PC-9 (cell line): ENCODE data around the gene TEDC2. TPM values are rescaled to one million over a fixed set of nuclear protein-coding genes. Genes with fewer than 3 reads are reported as not detected.

Source experiments
- BruUV-seq: library from RNA; stranded (reverse); fragments of 400-500 nt; replicated peaks from 2 replicates; lab custom pipeline; 2021; lab: Mats Ljungman, UMichigan
- CTCF ChIA-PET: fragments of 300-600 bp; sonication (Branson Sonifier 250); formaldehyde crosslinking; loops from one replicate; lab custom pipeline; 2022; ENCODE audit warnings: antibody characterized with exemption; lab: Charles Lee
- POLR2A ChIA-PET: fragments of 300-600 bp; sonication (Branson Sonifier 250); formaldehyde crosslinking; loops from one replicate; lab custom pipeline; 2022; ENCODE audit warnings: antibody characterized with exemption; ENCODE audit not compliant: unreplicated experiment; lab: Charles Lee
- DNase-seq, 2 experiments: peaks; one replicate each; pipeline versions ENCODE4 v3.0.0 to v3.0.0-alpha.2; 2015 to 2022; ENCODE audit warnings: mixed read lengths in 1 of 2
- H2AFZ ChIP-seq: fragments of 200-600 bp; sonication (generic); 2 replicates; pipeline ENCODE4 v1.8.1; 2017; ENCODE audit warnings: antibody characterized with exemption
- H3F3A ChIP-seq: fragments of 200-600 bp; sonication (generic); 2 replicates; pipeline ENCODE4 v1.8.1; 2017; ENCODE audit warnings: antibody characterized with exemption, mild to moderate bottlenecking, low read depth; ENCODE audit not compliant: insufficient read depth
- H3K27ac ChIP-seq: fragments of 200-600 bp; sonication (generic); 2 replicates; pipeline ENCODE4 v1.6.1; 2016; ENCODE audit warnings: mixed run types
- H3K27me3 ChIP-seq: fragments of 200-600 bp; sonication (generic); 2 replicates; pipeline ENCODE4 v1.6.1; 2016; ENCODE audit warnings: low read depth, mixed run types; ENCODE audit not compliant: insufficient read depth
- H3K36me3 ChIP-seq: fragments of 200-600 bp; sonication (generic); 2 replicates; pipeline ENCODE4 v1.6.1; 2016; ENCODE audit warnings: low read depth, mixed run types
- H3K4me1 ChIP-seq: fragments of 200-600 bp; sonication (generic); replicated peaks from 2 replicates; pipeline ENCODE4 v1.6.1; 2016; ENCODE audit warnings: mixed run types; ENCODE audit not compliant: insufficient read depth
- H3K4me2 ChIP-seq: fragments of 200-600 bp; sonication (generic); 2 replicates; pipeline ENCODE4 v1.6.1; 2017; ENCODE audit warnings: mixed run types
- H3K4me3 ChIP-seq: fragments of 200-600 bp; sonication (generic); 2 replicates; pipeline ENCODE4 v1.6.1; 2016; ENCODE audit warnings: mixed run types
- H3K79me2 ChIP-seq: fragments of 200-600 bp; sonication (generic); 2 replicates; pipeline ENCODE4 v1.6.1; 2017; ENCODE audit warnings: low read depth, mixed run types
- H3K9me2 ChIP-seq: fragments of 200-600 bp; sonication (generic); 2 replicates; pipeline ENCODE4 v1.8.1; 2017; ENCODE audit warnings: mild to moderate bottlenecking; ENCODE audit not compliant: insufficient read depth
- H3K9me3 ChIP-seq: fragments of 200-600 bp; sonication (generic); 2 replicates; pipeline ENCODE4 v1.8.1; 2016; ENCODE audit warnings: low read depth; ENCODE audit not compliant: insufficient read depth
- H4K20me1 ChIP-seq: fragments of 200-600 bp; sonication (generic); 2 replicates; pipeline ENCODE4 v1.8.1; 2017; ENCODE audit not compliant: insufficient read depth
- CTCF ChIP-seq: fragments of 200-600 bp; sonication (generic); conservative IDR thresholded peaks from 2 replicates; pipeline ENCODE4 v1.6.1; 2017; ENCODE audit warnings: mixed run types, antibody characterized with exemption, mild to moderate bottlenecking, moderate library complexity
- EZH2 ChIP-seq: fragments of 200-600 bp; sonication (generic); IDR thresholded peaks from 2 replicates; pipeline ENCODE4 v1.8.0; 2017; ENCODE audit warnings: antibody characterized with exemption, low read depth
- intact Hi-C: fragments of 100-400 bp; cut with micrococcal nuclease; formaldehyde crosslinking; loops from one replicate; pipeline ENCODE4 v1.10.0; 2022; ENCODE audit not compliant: unreplicated experiment
- total RNA-seq: library from RNA; stranded (reverse); gene quantifications from 2 replicates; pipeline ENCODE4 v1.2.3, GENCODE V29; 2021

The TEDC2 gene
- total RNA-seq, 1 experiment from 2014 or later = 26.3 TPM

GRCh38 chr16:2422123-2422867 is 37.6 kb upstream of the TEDC2 start:
- no peaks in the 10 kb centered on the region for H3K9me2 ChIP-seq
- BruUV-seq = no TSS peak
- no peak overlapping the region for H3K4me3 ChIP-seq
- no peak for DNase-seq
- no peaks in the 10 kb centered on the region for H4K20me1 ChIP-seq
- H3K27ac ChIP-seq = no peak overlapping the region
- TF ChIP-seq EZH2 (no peak), CTCF (no peak)
- intact Hi-C loops = no loop called here
- H3K9me3 ChIP-seq = no peaks in the 10 kb centered on the region
- ChIA-PET CTCF (interaction anchor here (0.7 to 0.8 kb wide), 2 partner anchors 12 to 28 kb away, joined by 3 read pairs; no protein-coding TSS in a partner anchor), POLR2A (no interaction called here)
- H3K79me2 ChIP-seq = no peaks in the 10 kb centered on the region
- H3K36me3 ChIP-seq = no peaks in the 10 kb centered on the region
- H3F3A ChIP-seq = peaks cover 4% of the 10 kb centered on the region; the same call in 1 of the 2 replicates
- H3K27me3 ChIP-seq = no peaks in the 10 kb centered on the region
- peaks cover 16% of the 10 kb centered on the region for H3K4me1 ChIP-seq
- H3K4me2 ChIP-seq = no peak overlapping the region
- no peak overlapping the region for H2AFZ ChIP-seq

GRCh38 chr16:2424061-2425007 is 35.6 kb upstream of the TEDC2 start:
- Histone ChIP-seq H4K20me1 (no peaks in the 10 kb centered on the region), H3F3A (peaks cover 13% of the 10 kb centered on the region; the same call in 1 of the 2 replicates), H3K9me2 (no peaks in the 10 kb centered on the region), H3K27ac (no peak overlapping the region), H3K79me2 (no peaks in the 10 kb centered on the region), H3K27me3 (no peaks in the 10 kb centered on the region), H3K36me3 (no peaks in the 10 kb centered on the region), H3K4me3 (no peak overlapping the region), H3K4me2 (no peak overlapping the region), H2AFZ (no peak overlapping the region), H3K9me3 (no peaks in the 10 kb centered on the region), H3K4me1 (peaks cover 28% of the 10 kb centered on the region)
- BruUV-seq = no TSS peak
- DNase-seq = no peak
- TF ChIP-seq CTCF (no peak), EZH2 (no peak)
- POLR2A ChIA-PET = no interaction called here
- intact Hi-C loops = loop anchor here (5.0 kb wide), 1 partner anchor 78 kb away; no protein-coding TSS in a partner anchor
- CTCF ChIA-PET = interaction anchor here (1.0 kb wide), 1 partner anchor 27 kb away, joined by 3 read pairs; no protein-coding TSS in a partner anchor

GRCh38 chr16:2425008-2425518 is 34.8 kb upstream of the TEDC2 start:
- Histone ChIP-seq H3K27me3 (no peaks in the 10 kb centered on the region), H3K4me3 (no peak overlapping the region), H3K27ac (no peak overlapping the region), H2AFZ (no peak overlapping the region), H4K20me1 (no peaks in the 10 kb centered on the region), H3K79me2 (peaks cover 7% of the 10 kb centered on the region), H3K4me2 (no peak overlapping the region), H3K9me2 (no peaks in the 10 kb centered on the region), H3K36me3 (no peaks in the 10 kb centered on the region), H3K9me3 (no peaks in the 10 kb centered on the region), H3F3A (peaks cover 14% of the 10 kb centered on the region; the same call in 1 of the 2 replicates), H3K4me1 (peaks cover 28% of the 10 kb centered on the region)
- DNase-seq = no peak
- TF ChIP-seq EZH2 (no peak), CTCF (no peak)
- ChIA-PET POLR2A (no interaction called here), CTCF (no interaction called here)
- intact Hi-C loops = loop anchor here (5.0 kb wide), 1 partner anchor 77 kb away; no protein-coding TSS in a partner anchor
- no TSS peak for BruUV-seq
